ENCODE data around the gene BDP1.
"Not testable (repeated sequence)": the region's sequence is repeated elsewhere in the genome, so short reads cannot be mapped to it uniquely, and the experiment has no call there.

DNA sequence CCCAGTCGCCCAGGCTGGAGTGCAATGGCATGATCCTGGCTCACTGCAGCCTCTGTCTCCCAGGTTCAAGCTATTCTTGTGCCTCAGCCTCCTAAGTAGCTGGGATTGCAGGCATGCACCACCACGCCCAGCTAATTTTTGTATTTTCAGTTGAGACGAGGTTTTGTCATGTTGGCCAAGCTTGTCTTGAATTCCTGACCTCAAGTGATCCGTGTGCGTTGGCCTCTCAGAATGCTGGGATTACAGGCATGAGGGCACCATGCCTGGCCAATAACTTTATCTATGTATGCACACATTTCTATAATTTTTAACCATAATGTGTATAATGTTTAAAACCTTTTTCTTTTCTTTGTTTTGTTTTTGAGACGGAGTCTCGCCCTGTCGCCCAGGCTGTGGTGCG is 43.3 kb downstream of the BDP1 start:
- not testable (repeated sequence) for TF ChIP-seq CTCF, POLR2A (IDR thresholded peaks at IDR 0.05)

Measured in stomach (tissue), 4 donors.